HG02610 (cell line): ENCODE data around the gene MRPL24.
A peak's percentile ranks its signal among the peaks of the same experiment; 100 is the strongest.
"Not testable (repeated sequence)": the region's sequence is repeated elsewhere in the genome, so short reads cannot be mapped to it uniquely, and the experiment has no call there.

ENCODE experiments used
- ATAC-seq: cut with Tn5 transposase; IDR thresholded peaks from one replicate; pipeline ENCODE4 v1.9.1; 2021; ENCODE audit warnings: mild to moderate bottlenecking, moderate library complexity; ENCODE audit not compliant: unreplicated experiment

The MRPL24 gene

DNA sequence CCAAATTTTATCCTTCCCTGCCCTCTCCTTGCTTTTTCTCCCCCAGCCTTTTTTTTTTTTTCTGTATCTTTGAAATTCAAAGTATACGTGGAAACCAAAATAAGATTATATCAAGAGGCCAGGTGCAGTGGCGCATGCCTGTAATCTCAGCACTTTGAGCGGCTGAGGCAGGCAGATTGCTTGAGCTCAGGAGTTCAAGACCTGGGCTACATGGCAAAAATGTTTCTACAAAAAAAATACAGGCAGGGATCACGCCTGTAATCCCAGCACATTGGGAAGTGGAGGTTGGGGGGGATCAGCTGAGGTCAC is 19.9 kb upstream of the MRPL24 start:
- ATAC-seq, result no peak

DNA sequence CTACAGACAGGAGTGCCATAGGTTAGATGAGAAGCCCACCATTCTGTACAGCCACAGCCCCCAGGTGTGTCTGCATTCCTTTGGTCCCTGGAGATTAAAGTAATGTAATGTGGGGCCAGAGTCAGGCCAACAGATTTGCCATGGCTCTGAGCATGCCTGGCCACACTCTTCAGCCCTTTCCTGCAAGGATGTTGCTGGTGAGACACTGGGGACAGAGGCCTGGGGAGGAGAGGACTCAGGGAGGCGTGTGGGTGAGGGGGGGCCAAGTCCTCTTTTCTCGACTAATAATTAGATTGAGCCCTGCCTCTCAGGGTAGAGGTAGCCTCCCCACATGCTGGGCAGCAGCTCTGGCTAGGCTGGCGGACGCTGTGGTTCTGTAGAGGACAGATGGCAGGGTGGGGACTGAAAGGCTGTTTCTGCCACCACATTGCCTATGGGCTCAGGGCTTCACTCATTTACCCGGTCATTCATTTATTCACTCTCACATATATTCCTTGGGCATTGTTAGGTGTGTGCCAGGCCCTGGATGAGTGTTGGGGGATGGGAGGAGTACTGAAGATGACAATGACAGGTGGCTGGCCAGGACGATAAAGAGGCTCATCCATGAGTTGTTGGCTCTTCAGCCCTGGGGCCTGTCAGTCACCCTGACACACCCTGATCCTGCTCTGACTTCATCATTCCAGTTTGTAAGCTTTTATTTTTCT is 19.4 kb upstream of the MRPL24 start:
- no peak for ATAC-seq

DNA sequence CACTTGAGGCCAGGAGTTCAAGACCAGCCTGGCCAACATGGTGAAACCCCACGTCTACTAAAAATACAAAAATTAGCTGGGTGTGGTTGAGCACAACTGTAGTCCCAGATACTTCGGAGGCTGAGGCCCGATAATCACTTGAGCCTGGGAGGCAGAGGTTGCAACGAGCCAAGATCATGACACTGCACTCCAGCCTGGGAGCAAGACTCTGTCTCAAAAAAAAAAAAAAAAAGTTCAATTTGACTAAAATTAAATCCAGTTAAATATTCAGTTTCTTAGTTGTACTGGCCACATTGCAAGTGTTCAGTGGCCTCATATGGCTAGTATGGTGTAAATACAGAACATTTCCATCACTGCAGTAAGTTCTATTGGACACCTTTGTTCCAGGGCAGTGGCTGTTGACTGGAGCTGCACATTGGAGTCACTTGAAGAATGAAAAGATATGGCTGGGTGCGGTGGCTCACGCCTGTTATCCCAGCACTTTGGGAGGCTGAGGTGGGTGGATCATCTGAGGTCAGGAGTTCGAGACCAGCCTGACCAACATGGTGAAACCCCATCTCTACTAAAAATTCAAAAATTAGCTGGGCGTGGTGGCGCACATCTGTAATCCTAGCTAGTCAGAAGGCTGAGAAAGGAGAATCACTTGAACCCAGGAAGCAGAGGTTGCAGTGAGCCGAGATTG is 16.8 kb upstream of the MRPL24 start:
- not testable (repeated sequence) for ATAC-seq

DNA sequence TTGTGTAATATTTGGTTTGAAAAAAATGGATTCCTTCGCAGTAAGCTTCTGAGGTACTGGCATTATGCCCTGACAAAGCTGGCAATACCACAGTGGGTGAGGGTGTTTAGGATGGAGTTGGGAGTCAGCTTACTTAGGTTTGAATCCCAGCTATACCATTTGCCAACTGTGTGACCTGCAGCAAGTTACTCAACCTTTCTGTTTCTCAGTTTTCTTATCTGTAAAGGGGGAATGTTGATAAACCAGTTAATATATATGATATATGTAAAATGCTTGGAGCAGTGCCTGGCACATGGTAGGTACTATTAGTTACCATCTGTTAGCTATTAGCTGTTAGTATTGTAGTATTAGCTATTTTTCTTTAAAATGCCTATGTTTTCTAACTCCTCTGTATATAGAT is 15.5 kb upstream of the MRPL24 start:
- ATAC-seq, result no peak

DNA sequence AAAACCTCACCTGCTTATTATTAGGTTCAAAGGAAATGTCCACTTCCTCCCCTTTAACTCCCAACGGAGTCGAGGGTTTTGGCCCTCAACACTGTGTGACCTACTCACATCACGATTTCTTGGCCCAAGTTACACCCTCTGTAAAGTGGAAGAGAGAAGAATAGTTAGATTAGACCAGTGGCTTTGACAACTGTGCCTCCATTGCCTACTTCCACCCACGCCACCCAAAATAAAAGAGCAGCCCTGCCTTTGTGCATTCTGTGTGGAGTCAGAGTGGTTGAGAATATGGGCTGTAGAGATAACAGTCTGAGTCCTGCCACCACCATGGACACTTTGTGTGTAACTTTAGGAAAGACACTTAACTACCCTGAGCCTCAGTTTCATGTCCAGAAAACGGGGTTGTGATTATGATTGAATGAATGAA is 14.7 kb upstream of the MRPL24 start:
- ATAC-seq, result no peak

DNA sequence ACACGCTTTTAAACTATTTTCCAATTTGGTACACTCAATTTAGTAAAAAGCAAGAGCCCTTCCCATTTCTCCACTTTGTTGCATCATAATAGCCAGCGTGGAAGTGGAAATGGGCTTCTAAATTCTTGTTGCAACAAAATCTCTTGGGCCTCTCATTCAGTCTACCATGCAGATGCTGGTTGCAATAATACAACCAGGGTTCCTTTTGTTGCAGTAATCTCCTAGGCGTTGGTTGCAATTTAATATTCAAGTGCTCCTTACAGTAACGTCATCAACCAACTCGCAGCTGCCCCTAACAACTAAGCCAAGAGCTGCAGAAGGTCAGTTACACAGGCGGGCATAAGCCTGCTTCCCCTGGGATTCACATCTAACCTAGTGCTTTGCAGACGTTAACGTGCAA is 13.3 kb upstream of the MRPL24 start:
- ATAC-seq, result no peak

DNA sequence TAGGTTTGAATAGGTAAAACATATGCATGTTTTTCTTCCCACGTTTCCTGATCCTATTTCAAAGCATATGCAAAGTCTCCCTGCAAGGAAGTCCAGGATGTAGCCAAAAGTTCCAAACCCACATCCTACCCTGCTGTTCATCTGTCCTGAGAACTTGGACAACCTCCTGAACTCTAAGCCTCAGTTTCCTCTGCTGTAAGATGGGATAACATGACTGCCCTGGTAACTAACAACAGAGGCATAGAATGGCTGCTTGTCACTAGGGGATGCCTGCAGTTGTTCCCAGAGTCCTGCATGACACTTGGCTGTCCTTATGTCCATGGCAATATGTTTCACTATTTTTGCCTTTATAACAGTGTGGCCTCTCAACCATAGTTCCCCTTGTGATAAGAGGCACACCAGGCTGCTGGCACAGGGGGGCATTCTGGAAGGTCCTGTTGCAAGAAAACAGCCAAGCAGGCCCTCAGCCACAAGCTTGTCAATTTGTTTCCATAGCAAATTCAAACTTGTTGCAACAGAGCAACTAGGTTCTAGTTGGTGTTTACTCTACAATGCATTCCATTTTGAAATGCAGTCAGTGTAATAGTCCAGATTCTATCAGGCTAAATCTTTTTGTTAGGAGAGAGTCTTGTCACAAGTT is 12.1 kb upstream of the MRPL24 start:
- no peak for ATAC-seq

DNA sequence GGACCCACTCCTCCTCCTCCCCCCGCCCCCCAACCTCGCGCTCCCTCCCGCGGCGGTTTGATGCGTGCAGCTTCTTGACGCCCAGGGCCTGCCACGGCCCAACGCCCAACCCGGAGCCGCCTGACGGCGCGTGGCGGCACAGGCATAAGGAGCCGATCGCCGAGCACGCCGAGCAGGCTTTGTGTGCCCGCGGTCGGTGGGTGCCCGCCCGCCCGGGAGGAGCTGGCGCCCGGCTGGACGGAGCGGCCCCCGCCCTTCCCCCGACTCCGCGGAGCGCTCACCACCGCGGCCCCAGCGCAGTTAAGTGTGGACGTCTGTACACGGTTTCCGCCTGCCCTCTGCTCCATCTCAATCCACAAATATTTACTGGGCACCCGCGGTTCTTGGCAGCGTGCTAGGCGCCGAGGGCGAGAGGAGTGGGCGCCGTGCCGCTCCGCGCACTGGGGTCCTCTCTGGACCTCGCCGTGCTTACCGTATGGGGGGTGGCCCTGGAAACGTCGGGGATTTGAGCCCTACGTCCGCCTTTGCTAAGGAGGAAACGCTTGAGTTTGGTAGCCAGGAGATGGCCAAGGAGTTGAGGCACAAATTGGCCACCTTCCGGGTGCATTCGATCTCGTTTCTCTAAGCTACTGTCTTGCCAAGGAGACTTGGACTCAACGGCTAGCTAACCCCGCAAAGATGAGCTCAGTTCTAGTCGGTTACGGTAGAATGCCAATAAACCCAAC is 11.0 kb upstream of the MRPL24 start:
- ATAC-seq, result peak; percentile 55

DNA sequence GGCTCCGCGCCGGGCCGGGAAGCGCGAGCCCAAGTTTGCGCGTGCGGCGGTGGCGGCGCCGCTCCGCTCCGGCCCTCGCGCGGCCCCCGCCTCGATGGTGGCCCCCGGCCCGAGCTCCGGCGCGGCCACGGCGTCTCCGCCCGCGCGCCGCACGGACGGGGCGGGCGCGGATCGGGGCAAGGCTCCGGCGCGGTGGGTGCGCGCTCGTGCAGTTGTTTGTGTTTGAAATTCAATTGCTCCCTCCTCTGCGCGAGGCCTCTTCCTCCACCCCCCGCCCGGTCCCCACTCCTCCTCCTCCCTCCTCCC is 10.5 kb upstream of the MRPL24 start, which contains the start of gene HDGF:
HDGF (minus strand) TSS at position 225 of the 306 bp plus-strand sequence. CDS start 246 bp downstream, outside the sequence.
- ATAC-seq, result no peak

DNA sequence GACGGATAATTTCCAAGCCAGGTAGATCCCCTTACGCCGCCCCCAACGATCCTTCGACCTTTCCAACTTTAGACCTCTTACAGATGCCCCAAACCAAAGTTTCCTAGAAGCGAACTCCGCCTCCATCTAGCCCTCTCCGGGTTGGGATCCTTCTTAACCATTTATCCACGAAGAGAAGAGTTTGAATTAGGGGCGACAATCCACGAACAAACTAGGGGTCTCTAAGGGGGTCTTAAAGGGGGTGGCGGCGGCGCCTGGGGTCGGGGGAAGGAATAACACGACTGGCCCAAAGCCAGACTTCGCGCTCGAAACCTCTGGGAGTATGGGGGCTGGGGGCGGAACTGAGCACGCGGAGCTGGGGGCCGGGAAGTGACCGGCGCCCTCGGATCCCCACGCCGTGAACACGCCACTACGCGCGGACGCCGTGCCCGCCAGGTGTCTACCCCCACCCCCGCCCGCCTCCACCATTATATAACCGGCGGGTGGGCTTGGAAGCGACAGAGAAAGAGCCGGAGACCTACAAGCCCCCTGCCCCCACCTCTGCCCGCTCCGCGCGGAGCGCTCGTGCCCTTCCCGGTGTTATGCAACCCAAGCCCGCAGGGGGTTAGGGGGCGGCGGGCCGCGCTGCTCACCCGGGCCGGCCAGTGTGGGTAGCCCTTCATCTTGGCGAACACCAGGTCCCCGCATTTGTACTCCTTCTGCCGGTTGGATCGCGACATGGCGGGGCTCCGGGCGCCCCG is 10.0 kb upstream of the MRPL24 start:
- peak; percentile 12 for ATAC-seq

DNA sequence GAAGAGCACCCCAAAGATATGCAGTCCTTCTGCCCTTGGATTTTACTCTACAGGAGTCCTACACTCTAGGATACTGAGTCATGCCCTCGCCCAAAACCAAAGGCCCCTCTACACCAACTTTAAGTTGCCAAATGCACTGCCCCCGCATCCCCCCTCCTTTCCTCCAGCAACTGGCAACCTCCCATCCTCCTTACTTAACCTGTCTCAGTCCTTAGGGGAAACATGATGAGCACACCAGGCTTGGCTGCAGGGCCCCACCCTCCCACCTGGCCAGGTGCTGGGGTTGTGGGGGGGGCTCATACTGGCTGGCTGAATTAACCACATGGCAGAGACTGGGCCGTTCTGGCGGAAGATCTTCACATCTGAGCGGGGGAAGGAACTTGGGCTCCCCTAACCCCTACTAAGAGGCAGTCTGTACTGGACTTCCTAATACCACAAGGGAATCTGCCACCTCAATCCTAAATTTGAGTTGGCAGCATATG is 9.3 kb upstream of the MRPL24 start:
- ATAC-seq, result no peak

DNA sequence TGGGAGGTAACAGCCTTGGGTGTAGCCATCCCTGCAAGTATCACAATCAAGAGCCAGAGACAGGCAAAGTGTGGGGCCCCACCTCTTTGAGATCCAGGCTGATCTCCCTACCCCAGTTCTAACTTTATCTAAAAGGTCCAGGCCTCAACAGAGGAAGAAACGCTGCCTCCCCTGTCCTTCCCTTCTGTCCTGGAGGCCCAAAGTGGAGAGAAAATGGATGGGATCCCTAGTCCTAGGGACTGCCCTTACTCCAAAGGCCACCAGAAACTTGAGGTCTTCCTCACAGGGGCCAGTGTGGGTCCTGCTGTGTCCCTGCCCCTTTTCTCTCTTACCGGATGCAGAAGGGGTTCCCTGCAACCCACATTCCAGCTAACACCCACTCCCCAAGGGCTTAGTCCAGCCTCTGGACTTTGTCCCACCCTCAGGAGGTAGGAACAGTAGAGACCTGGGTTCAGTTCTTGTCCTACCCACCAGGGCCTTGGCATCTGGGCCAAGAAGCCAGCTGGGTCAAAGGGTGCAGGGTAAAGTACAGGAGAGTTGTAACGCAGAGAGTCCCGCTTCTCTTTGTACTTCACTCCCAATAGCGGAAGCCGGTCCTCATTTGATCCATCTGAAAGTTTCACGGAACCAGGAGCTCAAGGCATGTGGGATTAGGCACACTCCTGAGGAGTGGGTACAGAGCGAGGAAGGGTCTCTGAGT is 8.7 kb upstream of the MRPL24 start:
- ATAC-seq, result no peak

DNA sequence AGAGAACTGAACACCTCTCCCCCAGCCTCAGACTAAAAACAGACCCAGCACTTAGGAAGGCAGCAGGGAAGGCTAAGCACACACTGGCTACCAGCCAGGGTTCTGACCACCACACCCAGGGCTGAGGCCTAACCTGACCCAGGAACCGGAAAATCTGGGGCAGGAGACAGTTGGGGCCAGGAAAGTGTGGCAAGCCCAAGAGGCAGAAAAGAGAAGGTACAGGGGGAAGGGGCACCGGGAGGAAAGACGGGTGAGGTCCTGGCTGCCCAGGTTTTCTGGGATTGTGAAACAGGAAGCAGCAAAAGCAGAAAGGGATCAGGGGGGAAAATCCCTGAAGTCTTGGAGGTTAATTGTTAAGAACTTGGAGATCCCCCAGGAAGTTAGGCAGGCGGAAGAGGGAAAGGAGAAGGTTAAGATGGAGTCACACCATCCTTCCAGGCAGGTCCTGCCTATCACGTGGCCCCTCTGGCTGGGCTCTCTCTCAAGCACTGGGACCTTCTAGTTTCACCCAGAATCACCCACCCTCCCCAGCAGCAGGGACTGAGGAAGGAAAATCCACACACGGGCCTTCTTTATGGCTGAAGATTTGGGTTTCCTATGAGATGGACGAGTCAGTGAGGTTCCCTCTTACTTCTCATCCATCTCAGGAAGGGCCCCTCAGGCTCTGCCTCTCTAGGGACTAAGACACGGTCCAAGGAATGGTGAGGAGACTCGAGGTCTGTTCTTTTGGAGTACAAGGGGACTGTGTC is 8.0 kb upstream of the MRPL24 start:
- no peak for ATAC-seq

DNA sequence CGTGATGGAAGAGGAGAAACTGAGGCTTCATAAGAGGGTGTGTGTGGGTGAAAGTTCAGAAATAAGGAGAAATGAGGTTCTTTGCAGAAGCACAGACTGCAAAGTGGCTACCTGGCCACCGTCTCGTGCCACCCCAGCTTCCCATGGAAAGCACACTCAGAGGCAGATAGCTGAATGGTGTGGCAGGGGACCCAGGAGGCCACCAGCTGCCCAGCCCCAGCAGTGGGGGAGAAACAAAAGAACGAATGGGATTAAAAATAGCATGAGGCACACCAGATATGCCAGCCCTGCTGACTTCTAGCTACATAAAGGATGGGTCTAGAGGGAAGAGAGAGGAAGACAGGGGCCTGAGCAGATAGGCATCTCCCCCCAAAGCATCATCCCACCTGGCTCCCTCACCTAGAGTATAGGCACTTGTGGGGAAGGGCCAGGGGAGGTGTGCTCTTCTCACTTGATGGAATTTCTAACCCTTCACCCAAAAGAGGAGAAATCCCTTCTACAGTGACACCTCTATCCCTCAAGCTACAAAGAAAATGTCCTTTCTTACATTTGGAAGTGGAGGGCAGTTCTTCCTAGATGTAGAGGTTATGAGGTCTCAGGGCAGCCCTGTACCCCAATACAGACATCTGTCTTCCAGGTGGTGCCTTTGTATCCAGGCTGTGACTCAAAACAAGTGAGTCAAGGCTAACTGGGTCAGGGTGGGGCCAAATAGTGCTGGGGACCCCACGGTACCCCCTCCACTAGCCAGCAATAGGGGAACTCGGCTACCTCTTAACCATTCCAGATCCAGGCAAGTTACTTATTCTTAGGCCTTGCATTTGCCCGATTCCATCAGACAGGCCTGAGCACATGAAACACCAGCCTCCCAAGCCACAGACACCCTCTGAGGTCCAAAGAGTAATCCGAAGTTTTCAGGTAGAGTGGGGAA is 7.1 kb upstream of the MRPL24 start:
- ATAC-seq, result no peak

DNA sequence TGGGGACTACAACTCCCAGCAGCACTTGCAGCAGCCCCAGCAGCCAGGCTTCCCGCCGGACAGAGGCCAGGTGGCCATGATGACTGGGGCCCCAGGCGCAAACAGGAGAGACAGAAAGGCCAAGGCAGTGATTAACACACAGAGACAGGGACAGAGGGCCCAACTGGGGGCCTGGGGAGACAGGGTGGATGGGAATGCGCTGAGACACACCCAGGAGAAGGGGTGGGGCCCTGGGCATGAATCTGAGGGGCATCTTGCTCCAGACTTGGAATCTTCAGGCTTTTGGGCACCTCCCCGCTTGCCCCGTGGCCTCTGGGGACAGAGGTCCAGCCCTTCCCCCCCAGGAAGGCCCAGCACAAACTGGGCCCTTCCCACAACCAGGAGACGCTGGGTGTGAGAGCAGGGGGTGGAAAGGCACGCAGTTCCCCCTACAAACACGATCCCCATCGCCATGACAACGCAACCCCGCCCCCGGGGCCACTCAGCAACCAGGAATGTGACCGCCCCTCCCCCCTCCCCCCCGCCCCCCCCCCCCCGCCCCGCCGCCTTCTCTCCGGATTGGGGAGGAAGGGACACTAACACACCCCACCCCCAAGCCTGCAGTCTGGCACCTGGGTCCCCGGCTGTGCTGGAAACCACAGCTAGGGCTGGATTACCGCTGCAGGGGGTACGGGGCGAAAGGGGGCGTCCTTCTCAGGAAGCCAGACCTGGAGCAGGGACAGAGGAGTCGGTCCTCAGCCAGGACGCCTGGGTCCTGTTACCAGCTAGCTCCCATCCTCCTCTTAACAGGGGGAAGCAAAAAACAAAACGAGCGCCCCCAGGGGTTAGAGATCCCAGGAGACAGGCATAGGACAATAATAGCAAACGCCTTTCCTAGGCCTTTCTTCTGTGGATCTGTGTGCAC is 6.1 kb upstream of the MRPL24 start:
- no peak for ATAC-seq

DNA sequence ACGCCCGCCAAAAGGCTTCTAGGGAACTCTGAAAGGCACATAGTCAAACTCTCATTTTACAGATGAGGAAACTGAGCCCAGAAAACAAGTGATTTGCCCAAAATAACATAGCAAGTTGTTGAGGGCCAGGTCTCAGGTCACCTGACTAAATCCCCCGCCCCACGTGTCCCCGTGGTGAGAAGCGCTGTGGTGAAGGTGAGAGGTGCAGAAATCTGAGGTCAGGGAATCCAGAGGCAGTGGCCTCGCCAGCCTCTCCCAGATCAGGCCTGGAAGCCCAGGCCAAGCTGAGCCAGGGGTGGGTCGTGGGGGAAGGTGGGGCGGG is 5.5 kb upstream of the MRPL24 start:
- ATAC-seq, result no peak

DNA sequence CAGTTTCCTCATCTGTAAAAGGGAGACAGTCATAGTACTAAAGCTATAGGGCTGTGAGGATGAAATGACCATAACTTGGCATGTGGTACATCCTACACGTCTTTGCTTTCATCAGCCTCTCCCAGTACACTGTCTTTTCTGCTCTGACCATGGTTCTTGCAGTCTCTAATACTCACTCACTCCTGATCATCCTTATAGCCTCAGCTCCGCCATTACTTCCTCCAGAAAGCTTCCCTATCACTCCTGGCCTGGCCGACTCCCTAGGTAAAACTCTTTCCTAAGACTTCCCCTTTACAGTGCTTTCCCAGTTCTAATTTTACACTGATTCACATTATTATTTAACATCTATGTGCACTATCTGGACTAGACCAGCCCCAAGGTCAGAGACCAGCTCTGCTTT is 5.0 kb upstream of the MRPL24 start:
- ATAC-seq, result no peak
